Keratinocyte (primary cell): ENCODE measurements around the gene ZNF69.

Experiments
- CTCF ChIP-seq, 3 experiments: IDR thresholded peaks in 1 of 3; conservative IDR thresholded peaks in 1 of 3; optimal IDR thresholded peaks in 1 of 3; 2 replicates in 2 of 3; 3 replicates in 1 of 3; pipeline versions ENCODE3 to v1.5.1; 2011; ENCODE audit warnings: low read length in 3 of 3, mild to moderate bottlenecking in 3 of 3, moderate library complexity in 2 of 3, control low read depth in 1 of 3, inconsistent platforms in 1 of 3; ENCODE audit not compliant: insufficient read depth in 2 of 3; ENCODE audit errors: extremely low read depth in 1 of 3
- EZH2 ChIP-seq: IDR thresholded peaks from one replicate; pipeline ENCODE4 v1.6.1; 2012; ENCODE audit warnings: inconsistent platforms, mild to moderate bottlenecking, low read length, moderate library complexity

GRCh38 chr19:11843722-11844121 is 43.9 kb upstream of the ZNF69 start:
- TF ChIP-seq CTCF (optimal IDR thresholded peaks at IDR 0.05 in 1 of 3, IDR thresholded peaks at IDR 0.05 in 1 of 3, conservative IDR thresholded peaks at IDR 0.05 in 1 of 3; ENCODE audit: extremely low read depth in 1 of 3, insufficient read depth in 2 of 3, low read length in 3 of 3) (no peak), EZH2 (no peak)
